ACC112 (cell line): ENCODE data around the gene NR4A1.

Experiments used
- H2AFZ ChIP-seq: fragments of 200-600 bp; sonication (generic); one replicate; pipeline ENCODE4 v1.6.0; 2017; ENCODE audit warnings: antibody characterized with exemption, low read length; ENCODE audit not compliant: unreplicated experiment
- H3K27ac ChIP-seq: fragments of 200-600 bp; sonication (generic); 2 replicates; pipeline ENCODE4 v1.5.1; 2014; ENCODE audit warnings: low read depth, mild to moderate bottlenecking, antibody characterized with exemption, low read length, moderate library complexity
- H3K27me3 ChIP-seq: fragments of 200-600 bp; sonication (generic); 2 replicates; pipeline ENCODE4 v1.6.1; 2014; ENCODE audit warnings: mild to moderate bottlenecking, antibody characterized with exemption, low read length, moderate library complexity, mixed read lengths; ENCODE audit not compliant: insufficient read depth
- H3K36me3 ChIP-seq: fragments of 200-600 bp; sonication (generic); 2 replicates; pipeline ENCODE4 v1.6.1; 2016; ENCODE audit warnings: mild to moderate bottlenecking, antibody characterized with exemption, low read length, moderate library complexity, mixed read lengths; ENCODE audit not compliant: insufficient read depth
- H3K4me1 ChIP-seq: fragments of 200-600 bp; sonication (generic); one replicate; pipeline ENCODE4 v1.6.1; 2016; ENCODE audit warnings: low read length, mixed read lengths; ENCODE audit not compliant: insufficient read depth, unreplicated experiment, control insufficient read depth
- H3K4me3 ChIP-seq: fragments of 200-600 bp; sonication (generic); 2 replicates; pipeline ENCODE4 v1.5.1; 2014; ENCODE audit warnings: mild to moderate bottlenecking, low read depth, low read length
- H3K79me2 ChIP-seq: fragments of 200-600 bp; sonication (generic); one replicate; pipeline ENCODE4 v1.6.0; 2016; ENCODE audit warnings: low read length; ENCODE audit not compliant: control insufficient read depth, unreplicated experiment, insufficient read depth

The NR4A1 gene

GRCh38 chr12:52020539-52021336 is 30.5 kb upstream of the NR4A1 start:
- Histone ChIP-seq H3K4me1 (no peaks in the 10 kb centered on the region), H3K79me2 (no peaks in the 10 kb centered on the region), H3K27ac (no peak overlapping the region), H3K27me3 (no peaks in the 10 kb centered on the region), H3K4me3 (no peak overlapping the region), H3K36me3 (no peaks in the 10 kb centered on the region), H2AFZ (no peak overlapping the region)

- peak overlapping the region; percentile 71 for H3K4me3 ChIP-seq
- no peak overlapping the region for H2AFZ ChIP-seq
- no peaks in the 10 kb centered on the region for H3K79me2 ChIP-seq
- no peak overlapping the region for H3K27ac ChIP-seq
- no peaks in the 10 kb centered on the region for H3K27me3 ChIP-seq
- H3K4me1 ChIP-seq: peaks cover 5% of the 10 kb centered on the region
- no peaks in the 10 kb centered on the region for H3K36me3 ChIP-seq
Measured at GRCh38 chr12:52022841-52023181, 28.4 kb upstream of the NR4A1 start.

GRCh38 chr12:52023182-52023975 is 27.9 kb upstream of the NR4A1 start:
- Histone ChIP-seq H3K79me2 (no peaks in the 10 kb centered on the region), H3K4me3 (peak overlapping the region; percentile 71), H3K27me3 (no peaks in the 10 kb centered on the region), H3K4me1 (peaks cover 5% of the 10 kb centered on the region), H2AFZ (no peak overlapping the region), H3K27ac (no peak overlapping the region), H3K36me3 (no peaks in the 10 kb centered on the region)

GRCh38 chr12:52023976-52024688 is 27.1 kb upstream of the NR4A1 start:
- no peak overlapping the region for H3K27ac ChIP-seq
- H3K36me3 ChIP-seq: no peaks in the 10 kb centered on the region
- no peaks in the 10 kb centered on the region for H3K27me3 ChIP-seq
- H3K4me1 ChIP-seq: peaks cover 5% of the 10 kb centered on the region
- peak overlapping the region; percentile 71 for H3K4me3 ChIP-seq
- peak overlapping the region; percentile 20 for H2AFZ ChIP-seq
- no peaks in the 10 kb centered on the region for H3K79me2 ChIP-seq

- H2AFZ ChIP-seq: no peak overlapping the region
Measured at GRCh38 chr12:52024845-52025230, 26.4 kb upstream of the NR4A1 start.

GRCh38 chr12:52026263-52026662 is 25.0 kb upstream of the NR4A1 start:
- Histone ChIP-seq H3K36me3 (no peaks in the 10 kb centered on the region), H3K27me3 (no peaks in the 10 kb centered on the region), H3K4me3 (no peak overlapping the region), H3K4me1 (peaks cover 5% of the 10 kb centered on the region), H3K79me2 (no peaks in the 10 kb centered on the region), H2AFZ (peak overlapping the region; percentile 8), H3K27ac (no peak overlapping the region)

More at GRCh38 chr12:52024845-52025230, 26.4 kb upstream of the NR4A1 start:
- H3K4me3 ChIP-seq: no peak overlapping the region
- no peaks in the 10 kb centered on the region for H3K36me3 ChIP-seq
- H3K79me2 ChIP-seq: no peaks in the 10 kb centered on the region
- no peak overlapping the region for H3K27ac ChIP-seq
- H3K27me3 ChIP-seq: no peaks in the 10 kb centered on the region
- H3K4me1 ChIP-seq: peaks cover 5% of the 10 kb centered on the region

- Histone ChIP-seq H3K27me3 (no peaks in the 10 kb centered on the region), H3K36me3 (no peaks in the 10 kb centered on the region), H3K4me3 (no peak overlapping the region), H3K4me1 (peaks cover 8% of the 10 kb centered on the region), H2AFZ (no peak overlapping the region), H3K79me2 (no peaks in the 10 kb centered on the region), H3K27ac (no peak overlapping the region)
Measured at GRCh38 chr12:52027085-52027843, 24.0 kb upstream of the NR4A1 start.

- no peak overlapping the region for H3K4me3 ChIP-seq
- no peak overlapping the region for H3K27ac ChIP-seq
- no peaks in the 10 kb centered on the region for H3K27me3 ChIP-seq
- no peak overlapping the region for H2AFZ ChIP-seq
- H3K4me1 ChIP-seq: peaks cover 13% of the 10 kb centered on the region
- no peaks in the 10 kb centered on the region for H3K36me3 ChIP-seq
- H3K79me2 ChIP-seq: no peaks in the 10 kb centered on the region
Measured at GRCh38 chr12:52029685-52030084, 21.6 kb upstream of the NR4A1 start.

GRCh38 chr12:52032446-52032803 is 18.8 kb upstream of the NR4A1 start:
- H3K79me2 ChIP-seq: no peaks in the 10 kb centered on the region
- H2AFZ ChIP-seq: peak overlapping the region; percentile 34
- H3K27ac ChIP-seq: peak overlapping the region; percentile 71
- H3K4me3 ChIP-seq: peak overlapping the region; percentile 68
- H3K36me3 ChIP-seq: no peaks in the 10 kb centered on the region
- H3K4me1 ChIP-seq: peaks cover 18% of the 10 kb centered on the region
- no peaks in the 10 kb centered on the region; the same call in 1 of the 2 replicates for H3K27me3 ChIP-seq

GRCh38 chr12:52032804-52033445 is 18.3 kb upstream of the NR4A1 start:
- no peaks in the 10 kb centered on the region for H3K36me3 ChIP-seq
- H3K4me3 ChIP-seq: peak overlapping the region; percentile 73
- H3K27ac ChIP-seq: peak overlapping the region; percentile 75
- no peaks in the 10 kb centered on the region for H3K79me2 ChIP-seq
- no peaks in the 10 kb centered on the region; the same call in 1 of the 2 replicates for H3K27me3 ChIP-seq
- H3K4me1 ChIP-seq: peaks cover 20% of the 10 kb centered on the region
- H2AFZ ChIP-seq: peak overlapping the region; percentile 34
